GM21423 (cell line): ENCODE measurements around the gene UBL3.

Experiments
- ATAC-seq: cut with Tn5 transposase; IDR thresholded peaks from one replicate; pipeline ENCODE4 v1.9.1; 2021; ENCODE audit warnings: mild to moderate bottlenecking, moderate library complexity; ENCODE audit not compliant: unreplicated experiment

UBL3 gene

GRCh38 chr13:29815336-29815735 lies 35.1 kb downstream of the UBL3 start:
- no peak for ATAC-seq

GRCh38 chr13:29810898-29811297 lies 39.5 kb downstream of the UBL3 start:
- ATAC-seq: no peak

GRCh38 chr13:29810145-29810742 lies 40.2 kb downstream of the UBL3 start:
- peak; percentile 77 for ATAC-seq

GRCh38 chr13:29808264-29808663 lies 42.2 kb downstream of the UBL3 start:
- ATAC-seq: no peak

- no peak for ATAC-seq
Observed at GRCh38 chr13:29805994-29806979, 44.1 kb downstream of the UBL3 start.

GRCh38 chr13:29803221-29803620 lies 47.2 kb downstream of the UBL3 start:
- ATAC-seq: no peak

GRCh38 chr13:29802621-29803020 lies 47.8 kb downstream of the UBL3 start:
- ATAC-seq: no peak

- no peak for ATAC-seq
Observed at GRCh38 chr13:29801737-29802305, 48.6 kb downstream of the UBL3 start.

- ATAC-seq: no peak
Observed at GRCh38 chr13:29801102-29801501, 49.3 kb downstream of the UBL3 start.

GRCh38 chr13:29800687-29801086 lies 49.7 kb downstream of the UBL3 start:
- no peak for ATAC-seq

GRCh38 chr13:29799041-29799440 lies 51.4 kb downstream of the UBL3 start:
- ATAC-seq: no peak

GRCh38 chr13:29791997-29792780 lies 58.2 kb downstream of the UBL3 start:
- no peak for ATAC-seq

- no peak for ATAC-seq
Observed at GRCh38 chr13:29791508-29791907, 58.9 kb downstream of the UBL3 start.

- no peak for ATAC-seq
Observed at GRCh38 chr13:29786698-29787097, 63.7 kb downstream of the UBL3 start.

GRCh38 chr13:29785978-29786377 lies 64.4 kb downstream of the UBL3 start:
- no peak for ATAC-seq

- ATAC-seq: no peak
Observed at GRCh38 chr13:29782798-29783197, 67.6 kb downstream of the UBL3 start.

GRCh38 chr13:29774830-29775229 lies 75.6 kb downstream of the UBL3 start:
- no peak for ATAC-seq

GRCh38 chr13:29771247-29771646 lies 79.2 kb downstream of the UBL3 start:
- ATAC-seq: no peak

- ATAC-seq: no peak
Observed at GRCh38 chr13:29767006-29767405, 83.4 kb downstream of the UBL3 start.

- no peak for ATAC-seq
Observed at GRCh38 chr13:29763436-29764180, 86.8 kb downstream of the UBL3 start.
